Type B pancreatic cell (in vitro differentiated cells): Measurements from ENCODE around the gene CELA2B. TPM values are rescaled to one million over a fixed set of nuclear protein-coding genes. Genes with fewer than 3 reads are reported as not detected.
"Not testable (repeated sequence)": the region's sequence is repeated elsewhere in the genome, so short reads cannot be mapped to it uniquely, and the experiment has no call there.

Source experiments
- DNase-seq: peaks from one replicate; pipeline ENCODE4 v3.0.0; 2021; ENCODE audit warnings: mixed read lengths; ENCODE audit not compliant: unreplicated experiment; ENCODE audit errors: extremely low spot score
- H3K27ac Mint-ChIP-seq: 2 replicates; pipeline ENCODE4 v1.8.0; 2021; ENCODE audit warnings: mild to moderate bottlenecking, mixed read lengths
- H3K27me3 Mint-ChIP-seq: 2 replicates; pipeline ENCODE4 v1.8.0; 2021; ENCODE audit warnings: mixed read lengths
- H3K36me3 Mint-ChIP-seq: 2 replicates; pipeline ENCODE4 v1.8.0; 2021; ENCODE audit warnings: mixed read lengths
- H3K4me1 Mint-ChIP-seq: one replicate; pipeline ENCODE4 v1.8.0; 2021; ENCODE audit warnings: mixed read lengths; ENCODE audit not compliant: unreplicated experiment
- H3K4me3 Mint-ChIP-seq: 2 replicates; pipeline ENCODE4 v1.8.0; 2021; ENCODE audit warnings: mild to moderate bottlenecking, mixed read lengths
- H3K9me3 Mint-ChIP-seq: 2 replicates; pipeline ENCODE4 v1.8.0; 2021; ENCODE audit warnings: mixed read lengths
- CTCF ChIP-seq: fragments of 200-600 bp; sonication (generic); conservative IDR thresholded peaks from 2 replicates; pipeline ENCODE4 v1.5.0; 2021; ENCODE audit warnings: antibody characterized with exemption, mild to moderate bottlenecking
- long read RNA-seq: library from polyadenylated mRNA; unstranded; transcript quantifications from one replicate; pipeline ENCODE4 v2.0.0, GENCODE V29; 2020
- total RNA-seq: library from RNA; stranded (reverse); gene quantifications from 2 replicates; pipeline ENCODE4 v1.2.1, GENCODE V29; 2021; ENCODE audit warnings: low replicate concordance

The CELA2B gene
- total RNA-seq, result not detected in 2 replicates
- long read RNA-seq, result 0 reads

GRCh38 chr1:15475752-15476314 is at the start of gene CELA2B:
Gene CELA2B, plus strand, starts transcription at chr1:15476104. Its CDS starts 22 bp downstream, at chr1:15476126.
- H3K27me3 Mint-ChIP-seq, result no peaks in the 10 kb centered on the region
- H3K36me3 Mint-ChIP-seq, result no peaks in the 10 kb centered on the region
- TF ChIP-seq CTCF, result no peak
- no peak for DNase-seq
- no peak within 1 kb of the TSS for H3K4me3 Mint-ChIP-seq
- H3K9me3 Mint-ChIP-seq, result no peaks in the 10 kb centered on the region
- no peaks in the 10 kb centered on the region for H3K4me1 Mint-ChIP-seq
- H3K27ac Mint-ChIP-seq, result no peak within 1 kb of the TSS

GRCh38 chr1:15426492-15427279 is 49.2 kb upstream of the CELA2B start:
- no peak overlapping the region for H3K4me3 Mint-ChIP-seq
- no peaks in the 10 kb centered on the region for H3K36me3 Mint-ChIP-seq
- no peaks in the 10 kb centered on the region for H3K9me3 Mint-ChIP-seq
- no peaks in the 10 kb centered on the region for H3K27me3 Mint-ChIP-seq
- no peak for TF ChIP-seq CTCF
- peaks cover 11% of the 10 kb centered on the region for H3K4me1 Mint-ChIP-seq
- DNase-seq, result no peak
- peak overlapping the region; percentile 10 for H3K27ac Mint-ChIP-seq

GRCh38 chr1:15427280-15427666 is 48.6 kb upstream of the CELA2B start:
- Mint-ChIP-seq H3K36me3 (no peaks in the 10 kb centered on the region), H3K4me1 (peaks cover 13% of the 10 kb centered on the region), H3K27ac (no peak overlapping the region), H3K27me3 (no peaks in the 10 kb centered on the region), H3K4me3 (no peak overlapping the region), H3K9me3 (no peaks in the 10 kb centered on the region)
- DNase-seq, result no peak
- TF ChIP-seq CTCF, result no peak

- not testable (repeated sequence) for H3K27ac Mint-ChIP-seq, H3K9me3 Mint-ChIP-seq
Observed at GRCh38 chr1:15428252-15428651, 47.7 kb upstream of the CELA2B start.

GRCh38 chr1:15428815-15429435 is 47.0 kb upstream of the CELA2B start:
- Mint-ChIP-seq H3K4me1 (peaks cover 15% of the 10 kb centered on the region), H3K9me3 (no peaks in the 10 kb centered on the region), H3K4me3 (no peak overlapping the region), H3K27ac (no peak overlapping the region), H3K27me3 (no peaks in the 10 kb centered on the region), H3K36me3 (no peaks in the 10 kb centered on the region)
- DNase-seq, result no peak
- no peak for TF ChIP-seq CTCF

More at GRCh38 chr1:15428252-15428651, 47.7 kb upstream of the CELA2B start:
- not testable (repeated sequence) for H3K4me3 Mint-ChIP-seq, H3K27me3 Mint-ChIP-seq, DNase-seq, H3K36me3 Mint-ChIP-seq
- peaks cover 15% of the 10 kb centered on the region for H3K4me1 Mint-ChIP-seq

- no peak for TF ChIP-seq CTCF
- no peaks in the 10 kb centered on the region for H3K27me3 Mint-ChIP-seq
- H3K4me3 Mint-ChIP-seq, result no peak overlapping the region
- DNase-seq, result no peak
- no peaks in the 10 kb centered on the region for H3K9me3 Mint-ChIP-seq
- no peak overlapping the region for H3K27ac Mint-ChIP-seq
- H3K4me1 Mint-ChIP-seq, result peaks cover 12% of the 10 kb centered on the region
- H3K36me3 Mint-ChIP-seq, result no peaks in the 10 kb centered on the region
Observed at GRCh38 chr1:15429701-15430149, 46.2 kb upstream of the CELA2B start.
